Parathyroid adenoma (tissue), 2 donors: ENCODE results near the gene TMEM244.

ENCODE experiments used
- H2AFZ ChIP-seq: fragments of 300-600 bp; sonication (generic); one replicate; pipeline ENCODE4 v1.7.0; 2017; ENCODE audit warnings: antibody characterized with exemption, mild to moderate bottlenecking
- H3K27ac ChIP-seq: fragments of 300-600 bp; sonication (generic); one replicate; pipeline ENCODE4 v1.7.0; 2017
- H3K27me3 ChIP-seq: fragments of 300-600 bp; sonication (generic); one replicate; pipeline ENCODE4 v1.7.0; 2017; ENCODE audit warnings: low read length; ENCODE audit not compliant: control insufficient read depth, insufficient read depth
- H3K36me3 ChIP-seq: fragments of 300-600 bp; sonication (generic); one replicate; pipeline ENCODE4 v1.7.0; 2017; ENCODE audit warnings: low read length; ENCODE audit not compliant: control insufficient read depth, insufficient read depth
- H3K4me1 ChIP-seq: fragments of 300-600 bp; sonication (generic); one replicate; pipeline ENCODE4 v1.7.0; 2017; ENCODE audit warnings: control low read depth
- H3K4me2 ChIP-seq: fragments of 300-600 bp; sonication (generic); one replicate; pipeline ENCODE4 v1.7.0; 2017; ENCODE audit warnings: low read length
- H3K4me3 ChIP-seq: fragments of 300-600 bp; sonication (generic); one replicate; pipeline ENCODE4 v1.7.0; 2017; ENCODE audit warnings: low read depth, low read length
- H3K79me2 ChIP-seq: fragments of 300-600 bp; sonication (generic); one replicate; pipeline ENCODE4 v1.7.0; 2017; ENCODE audit warnings: control low read depth
- H3K9ac ChIP-seq: fragments of 300-600 bp; sonication (generic); one replicate; pipeline ENCODE4 v1.7.0; 2017; ENCODE audit warnings: mild to moderate bottlenecking
- H3K9me3 ChIP-seq: fragments of 300-600 bp; sonication (generic); one replicate; pipeline ENCODE4 v1.7.0; 2017; ENCODE audit warnings: low read length; ENCODE audit not compliant: control insufficient read depth
- TF ChIP-seq, protein P1 (sequence below): fragments of 300-600 bp; sonication (generic); IDR thresholded peaks from one replicate; pipeline ENCODE4 v1.7.0; 2017; ENCODE audit warnings: antibody characterized with exemption, mild to moderate bottlenecking
- donor health status: primary hyperparathyroidism.

TMEM244 gene

GRCh38 chr6:129786548-129786947, 74.6 kb downstream of the TMEM244 start:
- Histone ChIP-seq H3K9ac (no peak overlapping the region), H3K4me3 (no peak overlapping the region), H3K4me2 (no peak overlapping the region), H3K27ac (no peak overlapping the region), H3K4me1 (no peaks in the 10 kb centered on the region), H3K36me3 (no peaks in the 10 kb centered on the region), H3K27me3 (no peaks in the 10 kb centered on the region), H2AFZ (no peak overlapping the region), H3K79me2 (no peaks in the 10 kb centered on the region), H3K9me3 (no peaks in the 10 kb centered on the region)
- TF ChIP-seq, protein P1, sequence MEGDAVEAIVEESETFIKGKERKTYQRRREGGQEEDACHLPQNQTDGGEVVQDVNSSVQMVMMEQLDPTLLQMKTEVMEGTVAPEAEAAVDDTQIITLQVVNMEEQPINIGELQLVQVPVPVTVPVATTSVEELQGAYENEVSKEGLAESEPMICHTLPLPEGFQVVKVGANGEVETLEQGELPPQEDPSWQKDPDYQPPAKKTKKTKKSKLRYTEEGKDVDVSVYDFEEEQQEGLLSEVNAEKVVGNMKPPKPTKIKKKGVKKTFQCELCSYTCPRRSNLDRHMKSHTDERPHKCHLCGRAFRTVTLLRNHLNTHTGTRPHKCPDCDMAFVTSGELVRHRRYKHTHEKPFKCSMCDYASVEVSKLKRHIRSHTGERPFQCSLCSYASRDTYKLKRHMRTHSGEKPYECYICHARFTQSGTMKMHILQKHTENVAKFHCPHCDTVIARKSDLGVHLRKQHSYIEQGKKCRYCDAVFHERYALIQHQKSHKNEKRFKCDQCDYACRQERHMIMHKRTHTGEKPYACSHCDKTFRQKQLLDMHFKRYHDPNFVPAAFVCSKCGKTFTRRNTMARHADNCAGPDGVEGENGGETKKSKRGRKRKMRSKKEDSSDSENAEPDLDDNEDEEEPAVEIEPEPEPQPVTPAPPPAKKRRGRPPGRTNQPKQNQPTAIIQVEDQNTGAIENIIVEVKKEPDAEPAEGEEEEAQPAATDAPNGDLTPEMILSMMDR: no peak

GRCh38 chr6:129785756-129786135, 75.4 kb downstream of the TMEM244 start:
- Histone ChIP-seq H3K4me1 (no peaks in the 10 kb centered on the region), H3K4me3 (no peak overlapping the region), H3K36me3 (no peaks in the 10 kb centered on the region), H3K27ac (no peak overlapping the region), H3K9ac (no peak overlapping the region), H3K27me3 (no peaks in the 10 kb centered on the region), H3K4me2 (no peak overlapping the region), H2AFZ (no peak overlapping the region), H3K79me2 (no peaks in the 10 kb centered on the region), H3K9me3 (no peaks in the 10 kb centered on the region)
- TF ChIP-seq, protein P1: no peak

DNA sequence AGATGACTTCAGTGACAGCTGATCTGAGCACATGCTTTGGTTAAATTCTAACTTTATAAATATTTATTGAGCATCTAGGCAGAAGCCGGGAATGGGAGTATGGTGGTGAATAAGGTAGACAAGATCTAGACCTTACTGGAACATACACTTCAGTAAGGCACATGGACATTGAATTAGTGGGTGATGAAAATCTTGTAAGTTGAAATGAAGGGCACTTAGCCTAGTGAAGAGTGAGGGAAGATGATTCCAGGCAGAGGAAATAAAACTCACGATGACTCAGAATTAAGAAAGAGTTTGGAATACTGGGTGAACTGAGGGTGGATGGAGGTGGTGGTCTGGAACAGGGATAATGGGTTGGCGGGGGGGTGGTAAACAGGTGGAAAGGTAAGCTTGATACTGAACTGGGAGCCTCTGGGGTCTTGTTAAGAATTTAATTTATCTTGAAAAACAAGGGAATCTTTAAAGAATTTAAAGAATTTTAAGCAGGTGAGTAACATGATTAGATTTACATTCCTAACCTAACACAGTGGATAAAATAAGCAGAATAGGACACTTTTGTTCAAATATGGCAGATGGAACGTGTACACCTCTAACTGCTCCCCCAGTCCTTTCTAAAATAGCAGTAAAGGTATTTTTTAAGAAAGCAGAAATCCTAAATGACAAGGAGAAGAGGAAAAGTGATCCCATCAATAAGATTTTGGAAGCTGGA, 75.9 kb downstream of the TMEM244 start:
- Histone ChIP-seq H3K27me3 (no peaks in the 10 kb centered on the region), H3K36me3 (no peaks in the 10 kb centered on the region), H3K79me2 (no peaks in the 10 kb centered on the region), H3K9me3 (no peaks in the 10 kb centered on the region), H3K4me3 (no peak overlapping the region), H3K4me1 (no peaks in the 10 kb centered on the region), H2AFZ (no peak overlapping the region), H3K4me2 (no peak overlapping the region), H3K9ac (no peak overlapping the region), H3K27ac (no peak overlapping the region)
- TF ChIP-seq, protein P1: no peak
